Epithelial cell of esophagus (primary cell): Measurements from ENCODE around the gene RNF113B.

Experiments used
- DNase-seq: peaks from one replicate; pipeline ENCODE4 v3.0.0; 2010; ENCODE audit warnings: low read depth
- H3K4me3 ChIP-seq: 2 replicates; pipeline ENCODE4 v1.5.1; 2011; ENCODE audit warnings: mild to moderate bottlenecking, low read length, control low read depth
- CTCF ChIP-seq: IDR thresholded peaks from 2 replicates; pipeline ENCODE4 v1.5.1; 2011; ENCODE audit warnings: low read depth, mild to moderate bottlenecking, low read length, control low read depth, inconsistent platforms; ENCODE audit not compliant: insufficient read depth; ENCODE audit errors: missing control alignments

Gene RNF113B

GRCh38 chr13:98222081-98222554, 45.0 kb upstream of the RNF113B start:
- no peak for DNase-seq
- no peak for TF ChIP-seq CTCF
- no peak overlapping the region for H3K4me3 ChIP-seq

- no peak overlapping the region for H3K4me3 ChIP-seq
- DNase-seq = no peak
- no peak for TF ChIP-seq CTCF
Measured at GRCh38 chr13:98221234-98221633, 44.2 kb upstream of the RNF113B start.

- no peak for TF ChIP-seq CTCF
- no peak for DNase-seq
Measured at GRCh38 chr13:98220271-98220791, 43.3 kb upstream of the RNF113B start.

GRCh38 chr13:98219685-98220084, 42.6 kb upstream of the RNF113B start:
- no peak overlapping the region for H3K4me3 ChIP-seq
- no peak for TF ChIP-seq CTCF
- DNase-seq = no peak

More at GRCh38 chr13:98220271-98220791, 43.3 kb upstream of the RNF113B start:
- no peak overlapping the region for H3K4me3 ChIP-seq

GRCh38 chr13:98217597-98217996, 40.5 kb upstream of the RNF113B start:
- TF ChIP-seq CTCF = no peak
- no peak overlapping the region for H3K4me3 ChIP-seq
- DNase-seq = no peak

GRCh38 chr13:98216711-98217285, 39.7 kb upstream of the RNF113B start:
- DNase-seq = no peak
- no peak for TF ChIP-seq CTCF

GRCh38 chr13:98216135-98216565, 39.1 kb upstream of the RNF113B start:
- DNase-seq = peak; percentile 60
- no peak overlapping the region for H3K4me3 ChIP-seq
- TF ChIP-seq CTCF = no peak

More at GRCh38 chr13:98216711-98217285, 39.7 kb upstream of the RNF113B start:
- no peak overlapping the region for H3K4me3 ChIP-seq
